GM12865 (cell line): Measurements from ENCODE around the gene PDYN.

Experiments
- DNase-seq: peaks from one replicate; pipeline ENCODE4 v3.0.0; 2010; ENCODE audit warnings: low read depth
- H3K4me3 ChIP-seq: 2 replicates; pipeline ENCODE4 v1.5.1; 2011; ENCODE audit warnings: mild to moderate bottlenecking, low read depth, low read length, control low read depth
- TF ChIP-seq, protein P1 (sequence below): IDR thresholded peaks from 2 replicates; pipeline ENCODE4 v1.5.1; 2011; ENCODE audit warnings: low read length, control low read depth, low read depth, inconsistent platforms; ENCODE audit not compliant: insufficient read depth; ENCODE audit errors: missing control alignments

Gene PDYN

DNA sequence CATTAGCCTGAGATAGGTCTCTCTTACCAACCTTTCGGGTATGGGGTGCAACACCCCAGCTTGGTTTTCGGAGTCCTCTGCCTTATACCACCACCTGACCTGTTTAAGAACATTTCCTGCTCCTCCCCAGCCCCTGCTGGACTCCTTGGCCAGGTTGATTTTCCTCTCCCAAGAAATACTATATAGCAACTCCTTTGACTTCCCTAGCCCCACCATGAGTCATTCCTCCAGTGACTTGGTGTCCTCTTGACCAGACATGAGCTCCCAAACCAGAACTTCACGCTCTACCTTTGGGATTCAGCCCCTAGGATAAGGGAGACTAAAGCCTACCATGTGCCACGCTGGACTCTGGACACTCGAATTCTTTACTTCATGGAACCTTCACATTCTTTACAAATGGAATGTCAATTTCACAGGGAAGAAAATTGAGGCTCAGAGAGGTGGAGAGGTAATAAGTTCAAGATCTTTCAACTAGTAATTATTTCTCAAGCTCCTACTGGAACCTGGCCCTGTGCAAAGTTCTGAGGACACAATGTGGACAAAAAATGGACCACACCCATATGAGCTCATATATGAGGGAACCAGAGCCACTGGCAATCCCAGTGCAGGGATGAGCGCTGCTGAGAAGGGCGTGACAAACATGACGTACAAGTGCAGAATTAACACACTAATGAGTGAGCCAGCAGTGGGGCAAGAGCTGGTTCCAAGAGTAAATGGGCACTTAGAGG, 50.4 kb downstream of the PDYN start:
- no peak for DNase-seq
- TF ChIP-seq, protein P1, sequence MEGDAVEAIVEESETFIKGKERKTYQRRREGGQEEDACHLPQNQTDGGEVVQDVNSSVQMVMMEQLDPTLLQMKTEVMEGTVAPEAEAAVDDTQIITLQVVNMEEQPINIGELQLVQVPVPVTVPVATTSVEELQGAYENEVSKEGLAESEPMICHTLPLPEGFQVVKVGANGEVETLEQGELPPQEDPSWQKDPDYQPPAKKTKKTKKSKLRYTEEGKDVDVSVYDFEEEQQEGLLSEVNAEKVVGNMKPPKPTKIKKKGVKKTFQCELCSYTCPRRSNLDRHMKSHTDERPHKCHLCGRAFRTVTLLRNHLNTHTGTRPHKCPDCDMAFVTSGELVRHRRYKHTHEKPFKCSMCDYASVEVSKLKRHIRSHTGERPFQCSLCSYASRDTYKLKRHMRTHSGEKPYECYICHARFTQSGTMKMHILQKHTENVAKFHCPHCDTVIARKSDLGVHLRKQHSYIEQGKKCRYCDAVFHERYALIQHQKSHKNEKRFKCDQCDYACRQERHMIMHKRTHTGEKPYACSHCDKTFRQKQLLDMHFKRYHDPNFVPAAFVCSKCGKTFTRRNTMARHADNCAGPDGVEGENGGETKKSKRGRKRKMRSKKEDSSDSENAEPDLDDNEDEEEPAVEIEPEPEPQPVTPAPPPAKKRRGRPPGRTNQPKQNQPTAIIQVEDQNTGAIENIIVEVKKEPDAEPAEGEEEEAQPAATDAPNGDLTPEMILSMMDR = no peak

DNA sequence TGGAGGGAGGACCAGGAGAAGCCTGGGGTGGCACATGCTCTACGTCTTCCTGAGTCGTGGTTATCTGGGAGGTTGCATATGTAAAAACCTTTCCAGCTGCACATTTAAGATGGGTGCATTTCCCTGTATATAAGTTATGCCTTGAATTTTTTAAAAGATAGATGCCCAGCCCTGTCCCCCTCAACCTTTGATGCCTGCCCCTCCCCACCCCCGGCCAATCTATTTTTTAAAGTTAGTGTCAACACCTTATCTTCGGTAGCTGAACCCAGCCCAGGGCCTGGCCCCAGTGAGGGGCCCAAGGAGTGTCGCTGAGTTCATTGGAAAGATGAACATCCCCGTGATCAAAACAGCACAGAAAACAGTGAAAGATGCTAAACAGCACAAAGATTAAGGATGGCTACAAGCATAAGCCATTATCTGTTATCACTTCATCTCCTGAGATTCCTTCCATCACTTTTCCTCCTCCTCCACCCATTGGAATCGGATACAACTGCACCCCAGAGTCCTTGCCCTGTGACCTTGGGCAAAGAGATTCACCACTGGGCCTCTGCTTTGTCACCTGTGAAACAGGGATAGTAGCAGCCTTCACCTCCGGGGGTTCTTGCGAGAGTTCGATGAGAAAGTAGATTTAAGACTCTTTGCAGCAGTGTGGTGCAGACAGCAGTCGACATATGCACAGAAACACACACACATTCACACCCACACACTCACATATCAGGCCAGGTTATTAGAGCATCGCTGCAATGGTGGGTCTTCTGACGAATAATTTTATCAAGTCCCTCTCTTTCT, 51.2 kb downstream of the PDYN start:
- TF ChIP-seq, protein P1 = no peak
- DNase-seq = no peak
- H3K4me3 ChIP-seq = no peak overlapping the region

More for the DNA sequence above, 50.4 kb downstream of the PDYN start:
- no peak overlapping the region for H3K4me3 ChIP-seq

DNA sequence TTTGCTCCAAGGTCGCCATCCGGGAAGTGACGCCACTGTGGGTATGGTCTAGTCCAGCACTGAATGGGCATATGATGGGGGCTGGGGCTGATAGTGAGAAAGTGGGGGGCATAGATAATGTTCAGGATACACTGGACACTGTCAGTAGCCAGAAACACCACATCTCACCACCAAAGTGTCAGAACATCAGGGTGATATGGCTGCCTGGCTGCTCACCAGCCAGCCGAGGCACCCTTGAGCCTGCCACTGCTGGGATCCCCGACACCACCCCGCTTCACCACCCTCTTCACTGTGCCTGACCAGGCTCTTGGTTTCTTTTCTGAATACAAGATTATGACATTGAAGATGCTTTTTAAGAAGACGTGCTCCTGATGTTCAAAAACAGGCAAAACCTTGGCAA, 51.8 kb downstream of the PDYN start:
- H3K4me3 ChIP-seq = no peak overlapping the region
- TF ChIP-seq, protein P1 = no peak
- no peak for DNase-seq

DNA sequence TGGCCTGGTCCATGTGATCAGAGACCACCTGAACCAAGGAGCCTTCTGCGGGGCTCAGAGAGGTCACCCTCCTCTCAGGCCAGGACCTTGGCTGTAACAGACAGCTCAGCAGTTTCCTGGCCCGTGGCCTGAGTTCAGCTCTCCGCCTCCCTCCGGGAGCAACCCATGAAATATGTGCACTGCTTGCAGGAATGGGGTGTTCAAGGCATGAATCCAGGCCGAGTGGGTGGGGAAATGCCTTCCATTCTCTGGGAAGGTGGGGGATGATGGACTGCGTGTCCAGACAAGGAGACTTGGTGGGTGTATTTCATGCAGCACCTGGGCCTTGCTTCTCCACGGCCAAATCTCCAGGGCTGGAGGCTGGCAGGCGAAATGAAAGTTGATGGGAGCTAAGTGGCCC, 52.6 kb downstream of the PDYN start:
- no peak for DNase-seq
- TF ChIP-seq, protein P1 = no peak
- no peak overlapping the region for H3K4me3 ChIP-seq

DNA sequence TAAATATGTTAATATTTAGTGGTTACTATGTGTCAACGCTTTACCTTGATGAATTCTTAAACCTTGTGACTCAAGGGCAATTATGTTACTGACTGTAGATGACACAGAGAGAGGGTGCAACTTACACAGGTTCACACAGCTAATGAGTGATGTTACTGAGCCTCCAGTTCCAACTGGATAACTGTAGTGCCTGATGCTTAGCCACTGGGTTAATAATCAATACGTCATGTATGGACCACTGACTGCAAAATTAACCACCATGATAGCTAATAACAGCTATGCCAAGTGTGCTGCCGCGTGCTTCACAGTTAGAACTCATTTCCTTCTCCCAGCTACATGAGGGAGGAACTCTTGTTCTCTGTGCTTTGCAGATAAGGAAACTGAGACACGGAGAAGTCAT, 53.3 kb downstream of the PDYN start:
- H3K4me3 ChIP-seq = no peak overlapping the region
- no peak for DNase-seq
- TF ChIP-seq, protein P1 = no peak

DNA sequence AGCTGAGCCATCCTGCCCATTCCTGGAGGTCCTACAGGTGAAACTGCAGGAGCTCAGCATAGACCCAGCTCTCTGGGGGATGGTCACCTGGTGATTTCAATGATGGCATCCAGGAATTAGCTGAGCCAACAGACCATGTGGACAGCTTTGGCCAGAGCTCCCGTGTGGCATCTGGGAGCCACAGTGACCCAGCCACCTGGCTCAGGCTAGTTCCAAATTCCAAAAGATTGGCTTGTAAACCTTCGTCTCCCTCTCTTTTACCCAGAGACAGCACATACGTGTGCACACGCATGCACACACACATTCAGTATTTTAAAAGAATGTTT, 54.6 kb downstream of the PDYN start:
- TF ChIP-seq, protein P1 = no peak
- H3K4me3 ChIP-seq = no peak overlapping the region
- no peak for DNase-seq
